NCI-H1048 (cell line): ENCODE measurements around the gene ARGLU1.

Source experiments
- DNase-seq: peaks from one replicate; lab custom pipeline; 2025; lab: John Stamatoyannopoulos, UW

The ARGLU1 gene

DNA sequence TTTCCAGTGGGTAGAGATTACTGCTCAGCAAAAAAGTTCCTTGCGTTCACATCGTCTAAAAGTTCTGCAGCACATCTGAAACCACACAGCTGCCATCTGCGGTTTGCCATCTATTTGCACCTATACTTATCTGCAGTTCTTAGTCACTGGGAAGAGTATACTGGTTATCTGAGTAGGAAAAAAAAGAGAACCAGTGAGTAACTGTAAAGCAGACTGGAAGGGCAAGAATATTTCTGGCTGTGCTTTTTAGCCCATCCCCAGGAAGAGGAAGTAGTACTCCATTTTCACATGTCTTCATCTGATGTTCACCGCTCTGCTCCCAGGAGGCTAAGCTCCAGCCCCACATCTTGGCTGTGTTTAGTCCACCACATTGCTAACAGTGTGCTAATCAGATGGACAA, 68.0 kb downstream of the ARGLU1 start:
- DNase-seq = no peak

- DNase-seq = no peak
Measured at GRCh38 chr13:106499113-106499512, 68.8 kb downstream of the ARGLU1 start.

- DNase-seq = no peak
Measured at GRCh38 chr13:106498571-106498970, 69.4 kb downstream of the ARGLU1 start.

DNA sequence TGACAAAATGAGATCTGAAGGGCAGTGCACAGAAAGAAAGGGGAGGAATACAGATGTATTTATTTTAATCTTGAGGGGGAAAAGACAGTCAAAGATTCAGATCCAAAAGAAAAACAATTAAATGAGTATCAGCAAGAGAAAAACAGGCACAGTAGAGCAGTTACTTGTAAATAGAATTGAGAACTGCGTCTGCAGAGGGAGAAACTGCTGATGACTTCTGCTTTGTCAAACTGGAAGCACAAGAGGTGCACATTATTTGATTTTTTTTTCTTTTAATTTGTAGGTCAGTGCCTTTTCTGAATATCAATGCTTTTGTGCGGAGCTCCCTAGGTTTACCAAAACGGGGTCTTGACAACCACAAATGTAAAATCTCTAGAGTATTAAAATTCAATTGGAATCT, 69.8 kb downstream of the ARGLU1 start:
- no peak for DNase-seq

- no peak for DNase-seq
Measured at GRCh38 chr13:106497079-106497478, 70.9 kb downstream of the ARGLU1 start.

GRCh38 chr13:106496072-106496997, 71.6 kb downstream of the ARGLU1 start:
- DNase-seq = no peak

- DNase-seq = no peak
Measured at GRCh38 chr13:106494936-106495335, 73.0 kb downstream of the ARGLU1 start.

GRCh38 chr13:106494506-106494905, 73.4 kb downstream of the ARGLU1 start:
- no peak for DNase-seq

DNA sequence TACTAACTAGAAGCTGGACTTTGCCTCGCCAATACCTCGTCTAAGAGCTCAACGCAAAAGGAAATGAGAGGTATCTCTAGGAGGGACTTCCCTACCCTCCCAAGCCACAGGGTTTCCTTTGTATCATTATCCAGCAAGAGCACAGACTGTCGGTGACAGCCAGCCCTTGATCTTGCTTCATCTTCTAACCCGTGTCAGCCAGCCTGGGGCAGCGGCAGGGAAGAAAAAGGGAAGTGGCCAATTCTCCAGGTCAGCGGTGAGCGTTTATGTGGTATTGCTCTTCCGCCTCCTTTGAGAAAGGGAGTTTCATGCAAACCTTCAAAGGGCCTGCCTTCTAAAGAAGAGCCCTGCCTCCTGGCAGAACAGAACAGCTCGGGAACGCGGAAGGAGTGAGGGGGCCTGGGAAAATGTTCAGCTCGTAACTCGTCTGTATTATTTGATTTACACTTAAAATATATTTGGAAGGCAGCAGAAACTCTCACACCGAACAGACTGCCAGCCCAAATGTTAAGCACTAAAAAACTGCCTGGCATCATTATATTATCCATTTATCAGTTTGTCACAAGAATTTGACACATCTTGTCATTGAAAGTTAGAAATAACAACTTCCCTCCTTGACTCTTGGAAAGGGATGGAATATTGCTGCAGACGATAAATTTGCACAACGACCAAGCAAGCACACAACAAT, 74.3 kb downstream of the ARGLU1 start:
- no peak for DNase-seq

DNA sequence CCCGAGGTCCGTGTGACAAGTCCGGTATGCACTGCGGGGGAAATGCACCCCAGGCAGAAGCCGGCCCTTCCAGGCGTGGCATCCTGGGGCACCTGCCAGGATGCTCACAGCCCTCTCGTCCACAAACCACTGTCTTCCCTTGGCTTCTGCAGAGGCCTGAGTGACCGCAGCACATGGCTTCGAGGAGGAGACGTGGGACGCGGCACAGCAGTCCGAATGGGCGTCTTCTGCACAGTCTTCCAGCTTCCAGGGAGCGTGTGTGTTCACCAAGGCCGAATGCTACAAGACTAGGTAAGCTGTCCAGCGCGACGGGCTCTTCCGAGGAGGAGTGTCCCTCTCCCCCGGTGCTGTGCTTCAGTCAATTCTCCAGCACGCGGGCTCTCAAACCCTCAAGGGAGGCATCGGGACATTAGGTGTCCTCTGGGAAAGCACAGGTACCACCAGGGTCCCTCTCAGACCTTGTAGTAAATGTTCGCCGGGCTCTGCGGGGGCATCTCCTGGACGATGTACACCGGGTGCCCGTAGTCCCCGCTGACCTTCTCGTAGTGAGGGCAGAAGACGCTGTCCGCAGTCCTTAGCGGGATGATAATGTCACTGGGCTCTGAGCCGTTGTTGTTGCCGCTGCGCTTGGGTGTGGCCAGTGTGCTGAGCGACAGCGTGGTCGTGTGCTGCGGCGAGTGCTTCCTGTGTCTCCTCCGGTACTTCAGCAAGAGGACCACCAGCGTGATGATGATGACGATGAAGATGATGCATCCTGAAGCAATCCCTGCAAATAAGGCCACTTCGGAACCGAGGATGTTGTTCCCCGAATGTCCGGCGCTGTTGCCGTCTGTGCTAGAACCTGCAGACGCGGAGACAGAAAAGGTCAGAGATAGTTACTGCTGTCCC, 75.1 kb downstream of the ARGLU1 start:
- no peak for DNase-seq

GRCh38 chr13:106491928-106492587, 75.9 kb downstream of the ARGLU1 start:
- DNase-seq = no peak
